ENCODE measurements around the gene PRAMEF20.

The PRAMEF20 gene

DNA sequence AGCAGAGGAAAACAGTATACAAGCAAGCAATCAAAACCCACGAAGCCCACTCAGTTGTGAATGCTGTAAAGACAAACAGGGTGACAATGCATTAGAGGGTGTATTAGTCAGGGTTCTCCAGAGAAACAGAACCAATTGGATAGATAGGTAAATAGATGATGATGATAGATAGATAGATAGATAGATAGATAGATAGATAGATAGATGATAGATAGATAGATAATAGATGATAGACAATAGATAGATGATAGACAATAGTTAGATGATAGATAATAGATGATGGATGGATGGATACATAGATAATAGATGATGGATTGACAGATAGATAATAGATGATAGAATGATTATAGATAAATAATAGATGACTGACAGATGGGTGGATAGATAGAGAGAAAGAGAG, 55.3 kb downstream of the PRAMEF20 start:
- no peak for DNase-seq

DNA sequence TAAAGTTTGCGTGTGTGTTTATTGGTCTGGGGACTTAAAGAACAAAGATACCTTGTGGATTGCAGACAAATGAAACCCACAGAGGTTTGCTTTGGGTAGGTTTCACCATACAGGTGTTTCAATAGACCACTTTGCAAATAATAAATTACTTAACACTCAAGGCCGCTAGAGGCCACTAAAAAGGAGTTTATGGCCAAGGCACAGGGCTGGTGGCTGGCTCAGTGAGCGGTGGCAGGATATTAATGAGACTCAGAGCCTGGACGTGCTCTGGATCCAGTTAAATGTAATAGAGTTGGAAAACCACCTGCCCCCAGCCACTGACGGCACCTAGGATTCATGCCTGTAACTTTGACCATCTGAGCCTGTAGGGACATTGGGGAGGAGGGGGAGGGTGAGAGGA, 59.1 kb downstream of the PRAMEF20 start:
- no peak for DNase-seq

Measured in CD4-positive, alpha-beta T cell treated with Interleukin-21 for 1 hour (primary cell).